ENCODE results near the gene HPS1.

HPS1 gene

GRCh38 chr10:98463976-98464754 is 17.4 kb upstream of the HPS1 start:
- no peak for DNase-seq (ENCODE audit: low spot score)

GRCh38 chr10:98463016-98463415 is 16.3 kb upstream of the HPS1 start:
- no peak for DNase-seq (ENCODE audit: low spot score)

GRCh38 chr10:98461500-98461842 is 14.7 kb upstream of the HPS1 start:
- DNase-seq (ENCODE audit: low spot score): no peak

- no peak for DNase-seq (ENCODE audit: low spot score)
Observed at GRCh38 chr10:98460837-98461499, 14.2 kb upstream of the HPS1 start.

- no peak for DNase-seq (ENCODE audit: low spot score)
Observed at GRCh38 chr10:98458809-98459784, 12.4 kb upstream of the HPS1 start.

GRCh38 chr10:98457721-98458120 is 11.0 kb upstream of the HPS1 start:
- no peak for DNase-seq (ENCODE audit: low spot score)

- no peak for DNase-seq (ENCODE audit: low spot score)
Observed at GRCh38 chr10:98456686-98457482, 10.1 kb upstream of the HPS1 start.

GRCh38 chr10:98456043-98456570 is 9.4 kb upstream of the HPS1 start:
- DNase-seq (ENCODE audit: low spot score): no peak

GRCh38 chr10:98453729-98454128 is 7.0 kb upstream of the HPS1 start:
- no peak for DNase-seq (ENCODE audit: low spot score)

GRCh38 chr10:98450618-98451017 is 3.9 kb upstream of the HPS1 start:
- DNase-seq (ENCODE audit: low spot score): no peak

GRCh38 chr10:98449287-98449686 is 2.6 kb upstream of the HPS1 start:
- DNase-seq (ENCODE audit: low spot score): no peak

GRCh38 chr10:98446151-98446660 is 529 bp downstream of the HPS1 start:
- DNase-seq (ENCODE audit: low spot score): peak; percentile 64

- no peak for DNase-seq (ENCODE audit: low spot score)
Observed at GRCh38 chr10:98445200-98445812, 1.4 kb downstream of the HPS1 start.

- no peak for DNase-seq (ENCODE audit: low spot score)
Observed at GRCh38 chr10:98444314-98445006, 2.3 kb downstream of the HPS1 start.

GRCh38 chr10:98438715-98439114 is 8.0 kb downstream of the HPS1 start:
- no peak for DNase-seq (ENCODE audit: low spot score)

GRCh38 chr10:98436704-98437103 is 10.0 kb downstream of the HPS1 start:
- DNase-seq (ENCODE audit: low spot score): no peak

- no peak for DNase-seq (ENCODE audit: low spot score)
Observed at GRCh38 chr10:98435178-98435577, 11.6 kb downstream of the HPS1 start.

GRCh38 chr10:98433881-98434732 is 12.6 kb downstream of the HPS1 start:
- no peak for DNase-seq (ENCODE audit: low spot score)

GRCh38 chr10:98433371-98433770 is 13.4 kb downstream of the HPS1 start:
- DNase-seq (ENCODE audit: low spot score): no peak
